ENCODE data around the gene ESRRG.

The ESRRG gene

DNA sequence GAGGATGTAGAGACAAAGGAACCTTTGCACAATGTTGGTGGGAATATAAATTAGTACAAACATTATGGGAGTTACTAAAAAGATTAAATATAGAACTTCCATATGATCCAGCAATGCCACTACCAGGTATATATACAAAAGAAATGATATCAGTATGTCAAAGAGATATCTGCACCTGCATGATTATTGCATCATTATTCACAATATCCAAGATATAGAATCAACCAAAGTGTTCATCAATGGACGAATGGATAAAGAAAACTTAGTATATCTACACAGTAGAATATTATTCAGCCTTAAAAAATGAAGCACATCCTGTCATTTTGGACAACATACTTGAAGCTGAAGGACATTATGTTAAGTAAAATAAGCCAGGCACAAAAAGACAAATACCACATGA is 238.2 kb downstream of the ESRRG start:
- no peaks in the 10 kb centered on the region for H3K79me2 ChIP-seq (ENCODE audit: insufficient read depth, low read length)

DNA sequence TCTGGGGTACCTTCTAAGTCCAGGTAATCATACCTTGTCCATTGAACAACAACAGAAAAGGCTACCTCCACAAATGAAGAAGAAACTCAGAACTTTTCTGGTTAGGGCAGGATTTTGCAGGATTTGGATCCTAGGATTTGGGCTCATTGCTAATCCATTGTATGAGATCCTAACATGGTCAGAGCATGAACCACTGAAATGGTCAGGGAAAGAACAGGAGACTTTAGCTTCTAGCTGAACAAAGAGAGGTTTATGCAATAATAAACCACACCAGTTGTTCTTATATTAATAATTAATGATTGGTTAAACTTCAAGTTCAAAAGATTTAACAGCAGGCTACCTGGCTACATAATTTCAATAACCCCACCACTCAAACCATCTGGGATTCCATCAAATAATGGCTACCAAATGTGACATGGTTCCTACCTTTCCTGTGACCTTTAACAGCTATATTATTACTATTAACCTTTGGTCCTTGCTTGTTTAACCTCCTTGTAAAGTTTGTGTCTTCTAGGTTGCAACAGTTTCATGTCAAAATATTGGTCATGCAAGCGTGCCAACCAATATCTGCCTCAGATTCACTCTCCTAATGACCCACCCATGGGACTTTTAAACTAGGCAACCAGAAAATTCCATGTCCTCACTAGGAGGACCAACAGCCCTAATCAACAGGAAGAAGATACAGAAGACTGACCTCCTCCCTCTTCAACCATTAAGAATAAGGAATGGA is 239.4 kb downstream of the ESRRG start:
- Histone ChIP-seq H3F3A (ENCODE audit: low read depth) (no peaks in the 10 kb centered on the region), H3K27me3 (ENCODE audit: insufficient read depth, low read length, poor library complexity, severe bottlenecking) (no peaks in the 10 kb centered on the region), H2AFZ (ENCODE audit: low read length) (no peak overlapping the region), H3K4me1 (ENCODE audit: insufficient read depth, low read length, poor library complexity, severe bottlenecking) (no peaks in the 10 kb centered on the region), H3K4me2 (ENCODE audit: low read depth, low read length, poor library complexity, severe bottlenecking) (no peak overlapping the region), H3K9me2 (replicated peaks; ENCODE audit: low read depth, low read length) (no peaks in the 10 kb centered on the region), H3K36me3 (ENCODE audit: insufficient read depth, low read length) (no peaks in the 10 kb centered on the region), H3K9ac (ENCODE audit: low read depth, low read length, poor library complexity, severe bottlenecking) (no peak overlapping the region), H3K79me2 (ENCODE audit: insufficient read depth, low read length) (no peaks in the 10 kb centered on the region), H3K9me3 (ENCODE audit: insufficient read depth, low read depth, low read length) (no peaks in the 10 kb centered on the region), H3K4me3 (ENCODE audit: low read length, poor library complexity, severe bottlenecking) (no peak overlapping the region), H4K20me1 (ENCODE audit: insufficient read depth, low read length, poor library complexity, severe bottlenecking) (no peaks in the 10 kb centered on the region)
- TF ChIP-seq EZH2phosphoT487 (IDR thresholded peaks at IDR 0.05; ENCODE audit: borderline replicate concordance): no peak
- TF ChIP-seq, protein P1, sequence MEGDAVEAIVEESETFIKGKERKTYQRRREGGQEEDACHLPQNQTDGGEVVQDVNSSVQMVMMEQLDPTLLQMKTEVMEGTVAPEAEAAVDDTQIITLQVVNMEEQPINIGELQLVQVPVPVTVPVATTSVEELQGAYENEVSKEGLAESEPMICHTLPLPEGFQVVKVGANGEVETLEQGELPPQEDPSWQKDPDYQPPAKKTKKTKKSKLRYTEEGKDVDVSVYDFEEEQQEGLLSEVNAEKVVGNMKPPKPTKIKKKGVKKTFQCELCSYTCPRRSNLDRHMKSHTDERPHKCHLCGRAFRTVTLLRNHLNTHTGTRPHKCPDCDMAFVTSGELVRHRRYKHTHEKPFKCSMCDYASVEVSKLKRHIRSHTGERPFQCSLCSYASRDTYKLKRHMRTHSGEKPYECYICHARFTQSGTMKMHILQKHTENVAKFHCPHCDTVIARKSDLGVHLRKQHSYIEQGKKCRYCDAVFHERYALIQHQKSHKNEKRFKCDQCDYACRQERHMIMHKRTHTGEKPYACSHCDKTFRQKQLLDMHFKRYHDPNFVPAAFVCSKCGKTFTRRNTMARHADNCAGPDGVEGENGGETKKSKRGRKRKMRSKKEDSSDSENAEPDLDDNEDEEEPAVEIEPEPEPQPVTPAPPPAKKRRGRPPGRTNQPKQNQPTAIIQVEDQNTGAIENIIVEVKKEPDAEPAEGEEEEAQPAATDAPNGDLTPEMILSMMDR (conservative IDR thresholded peaks at IDR 0.05; ENCODE audit: low read length): no peak

More for the DNA sequence above, 238.2 kb downstream of the ESRRG start:
- no peak overlapping the region for H2AFZ ChIP-seq (ENCODE audit: low read length)
- TF ChIP-seq, protein P1 (conservative IDR thresholded peaks at IDR 0.05; ENCODE audit: low read length): no peak
- no peak for TF ChIP-seq EZH2phosphoT487 (IDR thresholded peaks at IDR 0.05; ENCODE audit: borderline replicate concordance)
- H3K4me2 ChIP-seq (ENCODE audit: low read depth, low read length, poor library complexity, severe bottlenecking): no peak overlapping the region
- no peaks in the 10 kb centered on the region for H3F3A ChIP-seq (ENCODE audit: low read depth)
- H3K9me2 ChIP-seq (replicated peaks; ENCODE audit: low read depth, low read length): no peaks in the 10 kb centered on the region
- no peak overlapping the region for H3K9ac ChIP-seq (ENCODE audit: low read depth, low read length, poor library complexity, severe bottlenecking)
- H3K9me3 ChIP-seq (ENCODE audit: insufficient read depth, low read depth, low read length): no peaks in the 10 kb centered on the region
- H4K20me1 ChIP-seq (ENCODE audit: insufficient read depth, low read length, poor library complexity, severe bottlenecking): no peaks in the 10 kb centered on the region
- no peak overlapping the region for H3K4me3 ChIP-seq (ENCODE audit: low read length, poor library complexity, severe bottlenecking)
- H3K4me1 ChIP-seq (ENCODE audit: insufficient read depth, low read length, poor library complexity, severe bottlenecking): no peaks in the 10 kb centered on the region
- H3K27me3 ChIP-seq (ENCODE audit: insufficient read depth, low read length, poor library complexity, severe bottlenecking): no peaks in the 10 kb centered on the region
- H3K36me3 ChIP-seq (ENCODE audit: insufficient read depth, low read length): no peaks in the 10 kb centered on the region

DNA sequence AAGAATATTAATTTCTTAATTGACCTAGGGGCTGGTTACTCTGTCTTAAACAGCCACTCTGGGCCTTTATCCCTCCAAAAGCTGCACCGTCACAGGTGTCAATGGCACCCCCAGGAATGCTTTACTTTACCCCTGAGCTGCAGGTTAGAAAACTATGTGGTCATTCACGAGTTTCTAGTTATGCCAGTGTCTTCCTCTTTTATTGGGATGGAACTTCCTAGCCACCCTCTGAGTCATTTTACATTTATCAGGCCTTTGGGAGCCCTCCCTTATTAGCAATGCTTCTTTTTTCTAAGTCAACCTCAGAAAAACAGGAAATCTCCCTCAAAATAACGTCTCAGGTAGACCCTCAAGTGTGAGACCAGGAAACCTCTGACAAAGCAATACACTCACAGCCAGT is 240.6 kb downstream of the ESRRG start:
- Histone ChIP-seq H3K79me2 (ENCODE audit: insufficient read depth, low read length) (no peaks in the 10 kb centered on the region), H3K36me3 (ENCODE audit: insufficient read depth, low read length) (no peaks in the 10 kb centered on the region), H3K9me2 (replicated peaks; ENCODE audit: low read depth, low read length) (no peaks in the 10 kb centered on the region), H3K4me1 (ENCODE audit: insufficient read depth, low read length, poor library complexity, severe bottlenecking) (no peaks in the 10 kb centered on the region), H3F3A (ENCODE audit: low read depth) (no peaks in the 10 kb centered on the region), H3K9me3 (ENCODE audit: insufficient read depth, low read depth, low read length) (no peaks in the 10 kb centered on the region), H3K9ac (ENCODE audit: low read depth, low read length, poor library complexity, severe bottlenecking) (no peak overlapping the region), H3K27me3 (ENCODE audit: insufficient read depth, low read length, poor library complexity, severe bottlenecking) (no peaks in the 10 kb centered on the region), H2AFZ (ENCODE audit: low read length) (no peak overlapping the region), H4K20me1 (ENCODE audit: insufficient read depth, low read length, poor library complexity, severe bottlenecking) (no peaks in the 10 kb centered on the region), H3K4me3 (ENCODE audit: low read length, poor library complexity, severe bottlenecking) (no peak overlapping the region), H3K4me2 (ENCODE audit: low read depth, low read length, poor library complexity, severe bottlenecking) (no peak overlapping the region)
- TF ChIP-seq, protein P1 (conservative IDR thresholded peaks at IDR 0.05; ENCODE audit: low read length): no peak
- no peak for TF ChIP-seq EZH2phosphoT487 (IDR thresholded peaks at IDR 0.05; ENCODE audit: borderline replicate concordance)

Data from Loucy (cell line).